HL-60 (cell line): ENCODE data around the gene BANF1.

Experiments used
- POLR2AphosphoS5 ChIP-seq: IDR thresholded peaks from 2 replicates; pipeline ENCODE4 v1.6.1; 2012; ENCODE audit warnings: low read depth
- REST ChIP-seq: IDR thresholded peaks from 2 replicates; pipeline ENCODE4 v1.6.1; 2012; ENCODE audit warnings: low read depth; ENCODE audit not compliant: insufficient replicate concordance
- TF ChIP-seq, protein P1 (sequence below): IDR thresholded peaks from one replicate; pipeline ENCODE4 v1.5.1; 2011; ENCODE audit warnings: low read length, control low read depth, inconsistent platforms; ENCODE audit not compliant: insufficient read depth

GRCh38 chr11:65965986-65966762 is 36.1 kb upstream of the BANF1 start:
- TF ChIP-seq, protein P1, sequence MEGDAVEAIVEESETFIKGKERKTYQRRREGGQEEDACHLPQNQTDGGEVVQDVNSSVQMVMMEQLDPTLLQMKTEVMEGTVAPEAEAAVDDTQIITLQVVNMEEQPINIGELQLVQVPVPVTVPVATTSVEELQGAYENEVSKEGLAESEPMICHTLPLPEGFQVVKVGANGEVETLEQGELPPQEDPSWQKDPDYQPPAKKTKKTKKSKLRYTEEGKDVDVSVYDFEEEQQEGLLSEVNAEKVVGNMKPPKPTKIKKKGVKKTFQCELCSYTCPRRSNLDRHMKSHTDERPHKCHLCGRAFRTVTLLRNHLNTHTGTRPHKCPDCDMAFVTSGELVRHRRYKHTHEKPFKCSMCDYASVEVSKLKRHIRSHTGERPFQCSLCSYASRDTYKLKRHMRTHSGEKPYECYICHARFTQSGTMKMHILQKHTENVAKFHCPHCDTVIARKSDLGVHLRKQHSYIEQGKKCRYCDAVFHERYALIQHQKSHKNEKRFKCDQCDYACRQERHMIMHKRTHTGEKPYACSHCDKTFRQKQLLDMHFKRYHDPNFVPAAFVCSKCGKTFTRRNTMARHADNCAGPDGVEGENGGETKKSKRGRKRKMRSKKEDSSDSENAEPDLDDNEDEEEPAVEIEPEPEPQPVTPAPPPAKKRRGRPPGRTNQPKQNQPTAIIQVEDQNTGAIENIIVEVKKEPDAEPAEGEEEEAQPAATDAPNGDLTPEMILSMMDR, result no peak
- no peak for TF ChIP-seq REST
- no peak for TF ChIP-seq POLR2AphosphoS5
